AG09309 (cell line): ENCODE results near the gene HOXB5.

Experiments
- DNase-seq: peaks from one replicate; pipeline ENCODE4 v3.0.0-alpha.2; 2010; ENCODE audit warnings: low read depth
- H3K4me3 ChIP-seq: 2 replicates; pipeline ENCODE4 v1.5.1; 2011; ENCODE audit warnings: mild to moderate bottlenecking, low read depth, low read length, moderate library complexity; ENCODE audit not compliant: control insufficient read depth
- CTCF ChIP-seq: IDR thresholded peaks from 2 replicates; pipeline ENCODE4 v1.5.1; 2011; ENCODE audit warnings: mild to moderate bottlenecking, low read depth, low read length, inconsistent platforms; ENCODE audit not compliant: insufficient read depth, control insufficient read depth; ENCODE audit errors: missing control alignments

HOXB5 gene

DNA sequence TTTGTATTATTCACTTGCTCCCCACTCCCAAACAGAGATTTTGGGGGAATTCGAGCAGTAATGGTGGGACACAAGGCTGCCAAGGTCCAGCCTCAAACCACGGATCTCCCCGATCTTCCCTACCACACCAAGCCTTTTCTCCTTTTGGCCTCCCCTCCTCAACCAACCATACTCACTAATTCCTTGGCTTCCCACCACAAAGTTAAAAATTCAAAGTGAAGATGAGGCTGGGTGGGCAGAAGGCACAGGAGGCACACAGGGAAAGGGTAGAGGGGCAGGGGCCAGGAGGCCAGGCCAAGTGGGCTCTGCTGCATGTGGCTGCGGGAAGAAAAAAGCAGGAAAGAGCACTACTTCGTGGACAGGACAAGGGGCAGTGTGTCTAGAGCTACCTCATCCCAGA, 30.6 kb downstream of the HOXB5 start:
- H3K4me3 ChIP-seq = no peak overlapping the region
- no peak for TF ChIP-seq CTCF

DNA sequence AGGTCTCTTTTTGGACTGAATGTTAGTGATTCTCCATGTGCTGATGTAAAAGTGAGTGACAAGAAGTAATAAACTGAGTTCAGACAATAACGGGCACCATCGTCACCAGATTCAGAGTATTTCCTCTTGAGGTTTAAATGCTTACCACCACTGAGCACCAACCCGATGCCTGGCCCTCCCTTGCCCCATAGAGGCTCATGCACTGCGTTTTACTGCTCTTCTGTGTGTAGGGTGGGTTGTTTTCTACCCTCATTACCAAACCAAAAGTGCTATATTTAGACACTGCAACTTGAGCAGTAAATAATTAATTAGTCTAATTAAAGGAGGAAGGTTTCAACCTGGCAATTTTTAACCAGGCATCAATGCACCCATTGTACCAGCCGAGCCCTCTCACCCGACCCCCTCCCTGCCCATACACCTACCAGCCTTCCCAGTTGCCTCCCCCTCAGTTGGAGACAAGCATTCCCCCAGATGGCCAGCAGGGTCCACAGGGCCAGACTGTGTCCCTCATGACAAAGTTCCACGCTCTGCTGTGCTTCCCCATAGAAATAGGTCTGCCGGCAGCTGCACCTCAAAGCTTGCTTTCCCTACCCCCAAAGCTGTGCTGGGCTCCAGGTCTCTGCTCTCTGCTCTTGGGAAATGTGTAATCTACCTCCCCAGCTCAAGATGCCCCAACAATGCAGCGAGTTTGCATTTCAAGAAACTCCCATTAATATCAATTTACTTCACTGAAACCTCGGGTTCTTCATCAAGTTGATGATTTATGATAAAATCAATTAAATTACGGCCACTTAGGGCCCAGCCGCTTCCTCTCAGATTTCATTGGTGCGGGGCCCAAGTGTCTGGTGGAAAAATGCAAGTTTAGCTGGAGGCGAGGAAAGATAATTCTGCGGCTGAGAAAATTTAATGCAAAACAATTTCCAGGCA, 31.4 kb downstream of the HOXB5 start:
- no peak for DNase-seq
- peak; percentile 10 for TF ChIP-seq CTCF
- no peak overlapping the region for H3K4me3 ChIP-seq

More for the DNA sequence above, 30.6 kb downstream of the HOXB5 start:
- DNase-seq = no peak

DNA sequence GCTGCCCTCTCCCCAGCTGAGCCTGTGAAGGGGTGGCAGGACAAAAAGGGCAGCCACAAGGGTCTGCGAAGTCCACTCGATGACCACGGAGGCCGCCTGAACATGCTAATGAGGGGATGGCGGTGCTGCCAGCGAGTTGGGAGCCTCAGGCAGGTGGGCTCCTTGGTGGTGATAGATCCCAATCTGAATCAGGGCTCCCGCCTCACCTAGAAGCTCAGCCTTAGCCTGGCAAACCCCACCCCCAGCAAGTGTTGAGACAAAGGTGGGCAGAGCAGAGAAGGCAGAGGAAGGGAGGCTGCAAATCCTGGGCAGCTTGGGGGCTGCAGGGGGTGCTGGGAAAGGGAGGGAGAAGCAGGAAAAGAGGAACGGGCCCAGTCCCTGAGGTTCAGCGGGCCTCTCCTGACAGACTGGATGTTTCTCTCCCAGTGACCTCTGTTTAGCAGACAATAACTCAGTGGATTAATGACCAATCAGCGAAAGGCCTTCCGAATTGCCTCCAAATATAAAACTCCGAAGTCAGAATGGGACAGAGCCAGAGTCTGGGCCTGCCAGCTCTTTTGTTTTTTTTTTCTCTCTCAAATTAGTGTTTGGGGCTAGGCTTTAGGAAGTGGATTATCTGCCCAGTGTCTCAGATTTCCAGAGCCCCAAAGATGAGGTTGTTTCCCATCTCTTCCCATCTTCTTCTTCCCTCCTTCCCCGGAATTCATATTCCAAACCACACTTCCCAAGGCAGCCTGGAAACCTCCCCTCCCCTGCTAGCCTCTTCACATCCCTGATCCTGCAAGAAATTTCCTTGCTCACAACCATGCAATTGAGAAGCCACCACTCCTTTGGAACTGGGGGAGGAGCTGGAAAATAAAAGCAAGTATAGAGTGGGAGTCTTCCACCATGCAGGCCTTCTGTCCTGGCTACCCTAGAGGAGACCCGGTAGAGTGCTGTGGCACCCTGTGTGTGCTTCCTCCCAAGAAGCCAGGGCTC, 33.5 kb downstream of the HOXB5 start:
- no peak for TF ChIP-seq CTCF
- no peak for DNase-seq
- no peak overlapping the region for H3K4me3 ChIP-seq

- TF ChIP-seq CTCF = no peak
- DNase-seq = no peak
- no peak overlapping the region for H3K4me3 ChIP-seq
Observed at GRCh38 chr17:48559122-48559839, 34.3 kb downstream of the HOXB5 start.

DNA sequence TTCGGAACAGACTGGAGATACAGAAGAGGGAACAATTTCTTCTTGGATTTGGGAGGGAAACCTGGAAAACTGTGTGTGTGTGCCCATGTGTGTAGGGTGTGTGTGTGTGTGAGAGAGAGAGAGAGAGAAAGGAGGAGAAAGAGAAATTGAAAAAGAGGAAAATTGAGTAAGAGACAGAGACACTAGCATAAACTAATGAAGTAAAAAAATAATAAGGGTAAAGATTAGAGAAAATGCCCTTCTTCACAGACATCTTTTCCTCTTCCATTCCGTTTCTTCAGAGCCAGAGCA, 34.8 kb downstream of the HOXB5 start:
- no peak for DNase-seq

More for the DNA sequence above, 34.8 kb downstream of the HOXB5 start:
- H3K4me3 ChIP-seq = no peak overlapping the region
- TF ChIP-seq CTCF = no peak
